HFFc6 (cell line): ENCODE data around the gene SORCS2. TPM values are rescaled to one million over a fixed set of nuclear protein-coding genes. Genes with fewer than 3 reads are reported as not detected.

Experiments used
- DNase-seq: peaks from one replicate; pipeline ENCODE4 v3.0.0-alpha.2; 2018
- H3K27ac Mint-ChIP-seq: 2 replicates; pipeline ENCODE4 v1.8.0; 2020; ENCODE audit warnings: mild to moderate bottlenecking, mixed read lengths
- H3K27me3 Mint-ChIP-seq: 2 replicates; pipeline ENCODE4 v1.8.0; 2021; ENCODE audit warnings: mild to moderate bottlenecking, moderate library complexity, mixed read lengths; ENCODE audit not compliant: insufficient read depth
- H3K36me3 Mint-ChIP-seq: 2 replicates; pipeline ENCODE4 v1.8.0; 2021; ENCODE audit warnings: low read depth, mixed read lengths
- H3K4me1 Mint-ChIP-seq: 2 replicates; pipeline ENCODE4 v1.8.0; 2020; ENCODE audit warnings: low read depth, mixed read lengths
- H3K4me3 Mint-ChIP-seq: 2 replicates; pipeline ENCODE4 v1.8.0; 2020; ENCODE audit warnings: mild to moderate bottlenecking, moderate library complexity, mixed read lengths
- H3K9me3 Mint-ChIP-seq: 2 replicates; pipeline ENCODE4 v1.8.0; 2020; ENCODE audit warnings: mild to moderate bottlenecking, mixed read lengths
- total RNA-seq, 6 experiments: library from RNA; stranded (reverse); fragmentation: NEBNext Ultra II Directional; extraction: Animal tissue kit (Norgen Biotek cat#: 25700); gene quantifications; 2 replicates in 1 of 6; 3 replicates in 5 of 6; pipeline ENCODE4 v1.2.3, GENCODE V29; 2021
- TF ChIP-seq, protein P1 (sequence below): fragments of 200-600 bp; sonication (generic); IDR thresholded peaks from 2 replicates; pipeline ENCODE4 v1.5.0; 2021; ENCODE audit warnings: antibody characterized with exemption, mild to moderate bottlenecking

SORCS2 gene
- total RNA-seq, 6 experiments from 2014 or later, result 0.05 to 0.15 (median 0.12) TPM; not detected in 3

DNA sequence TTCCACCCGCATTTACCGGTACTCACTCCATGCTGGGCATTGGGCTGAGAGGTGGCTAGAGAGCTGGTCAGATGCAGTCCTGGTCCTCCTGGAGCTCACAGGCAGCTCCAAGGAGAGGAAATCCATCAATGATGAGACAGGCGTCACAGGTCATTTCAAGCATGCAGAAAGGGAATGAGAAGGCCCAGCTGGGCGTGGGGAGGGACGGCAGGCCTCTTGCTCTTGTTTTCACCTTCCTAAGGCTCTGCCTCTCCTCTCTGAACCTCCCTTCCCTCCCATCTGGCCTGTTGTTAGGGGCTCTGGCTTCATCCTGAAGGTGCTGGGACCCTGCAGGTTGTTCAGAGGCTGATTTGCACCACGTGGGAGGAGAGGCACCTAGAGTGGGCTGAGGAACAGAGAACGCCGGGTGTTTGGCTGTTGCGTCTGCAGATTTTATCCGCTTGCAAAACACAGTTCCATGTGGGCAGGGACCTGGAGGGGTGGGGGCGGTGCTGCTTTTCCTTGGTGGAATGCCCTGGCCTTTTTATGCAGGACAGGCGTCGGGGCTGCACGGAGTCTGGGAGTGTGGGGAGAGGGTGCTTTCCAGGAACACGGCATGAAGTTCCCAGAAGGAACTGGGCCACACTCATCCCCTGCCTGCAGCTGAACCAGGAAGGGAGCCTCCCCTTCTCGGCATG is 323.9 kb downstream of the SORCS2 start:
- TF ChIP-seq, protein P1, sequence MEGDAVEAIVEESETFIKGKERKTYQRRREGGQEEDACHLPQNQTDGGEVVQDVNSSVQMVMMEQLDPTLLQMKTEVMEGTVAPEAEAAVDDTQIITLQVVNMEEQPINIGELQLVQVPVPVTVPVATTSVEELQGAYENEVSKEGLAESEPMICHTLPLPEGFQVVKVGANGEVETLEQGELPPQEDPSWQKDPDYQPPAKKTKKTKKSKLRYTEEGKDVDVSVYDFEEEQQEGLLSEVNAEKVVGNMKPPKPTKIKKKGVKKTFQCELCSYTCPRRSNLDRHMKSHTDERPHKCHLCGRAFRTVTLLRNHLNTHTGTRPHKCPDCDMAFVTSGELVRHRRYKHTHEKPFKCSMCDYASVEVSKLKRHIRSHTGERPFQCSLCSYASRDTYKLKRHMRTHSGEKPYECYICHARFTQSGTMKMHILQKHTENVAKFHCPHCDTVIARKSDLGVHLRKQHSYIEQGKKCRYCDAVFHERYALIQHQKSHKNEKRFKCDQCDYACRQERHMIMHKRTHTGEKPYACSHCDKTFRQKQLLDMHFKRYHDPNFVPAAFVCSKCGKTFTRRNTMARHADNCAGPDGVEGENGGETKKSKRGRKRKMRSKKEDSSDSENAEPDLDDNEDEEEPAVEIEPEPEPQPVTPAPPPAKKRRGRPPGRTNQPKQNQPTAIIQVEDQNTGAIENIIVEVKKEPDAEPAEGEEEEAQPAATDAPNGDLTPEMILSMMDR, result no peak
- H3K27ac Mint-ChIP-seq, result no peak overlapping the region
- H3K27me3 Mint-ChIP-seq, result peaks cover 42% of the 10 kb centered on the region
- no peaks in the 10 kb centered on the region for H3K36me3 Mint-ChIP-seq
- no peak overlapping the region for H3K4me3 Mint-ChIP-seq
- no peaks in the 10 kb centered on the region for H3K9me3 Mint-ChIP-seq
- no peak for DNase-seq
- H3K4me1 Mint-ChIP-seq, result peaks cover 10% of the 10 kb centered on the region

DNA sequence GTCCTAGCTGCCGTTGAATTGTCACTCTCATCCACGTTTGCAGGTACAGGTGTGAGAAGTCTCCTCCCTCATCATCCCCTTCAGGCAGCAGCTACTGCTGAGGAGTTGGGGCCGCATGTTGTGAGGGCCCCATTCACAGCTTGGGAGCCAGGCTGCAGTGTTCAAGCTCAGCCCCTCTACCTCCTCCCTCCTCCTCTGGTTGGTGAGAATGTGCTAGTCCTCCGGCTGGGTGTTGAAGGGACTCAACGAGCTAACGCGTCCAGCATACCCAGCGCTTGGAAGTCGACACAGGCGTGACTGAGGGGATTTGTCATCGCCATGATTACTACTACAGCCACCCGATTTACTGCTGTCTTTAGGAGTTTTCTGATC is 324.4 kb downstream of the SORCS2 start:
- peaks cover 10% of the 10 kb centered on the region for H3K4me1 Mint-ChIP-seq
- TF ChIP-seq, protein P1, result no peak
- no peak for DNase-seq
- H3K36me3 Mint-ChIP-seq, result no peaks in the 10 kb centered on the region
- H3K27ac Mint-ChIP-seq, result no peak overlapping the region
- H3K27me3 Mint-ChIP-seq, result peaks cover 41% of the 10 kb centered on the region
- no peaks in the 10 kb centered on the region for H3K9me3 Mint-ChIP-seq
- no peak overlapping the region for H3K4me3 Mint-ChIP-seq

DNA sequence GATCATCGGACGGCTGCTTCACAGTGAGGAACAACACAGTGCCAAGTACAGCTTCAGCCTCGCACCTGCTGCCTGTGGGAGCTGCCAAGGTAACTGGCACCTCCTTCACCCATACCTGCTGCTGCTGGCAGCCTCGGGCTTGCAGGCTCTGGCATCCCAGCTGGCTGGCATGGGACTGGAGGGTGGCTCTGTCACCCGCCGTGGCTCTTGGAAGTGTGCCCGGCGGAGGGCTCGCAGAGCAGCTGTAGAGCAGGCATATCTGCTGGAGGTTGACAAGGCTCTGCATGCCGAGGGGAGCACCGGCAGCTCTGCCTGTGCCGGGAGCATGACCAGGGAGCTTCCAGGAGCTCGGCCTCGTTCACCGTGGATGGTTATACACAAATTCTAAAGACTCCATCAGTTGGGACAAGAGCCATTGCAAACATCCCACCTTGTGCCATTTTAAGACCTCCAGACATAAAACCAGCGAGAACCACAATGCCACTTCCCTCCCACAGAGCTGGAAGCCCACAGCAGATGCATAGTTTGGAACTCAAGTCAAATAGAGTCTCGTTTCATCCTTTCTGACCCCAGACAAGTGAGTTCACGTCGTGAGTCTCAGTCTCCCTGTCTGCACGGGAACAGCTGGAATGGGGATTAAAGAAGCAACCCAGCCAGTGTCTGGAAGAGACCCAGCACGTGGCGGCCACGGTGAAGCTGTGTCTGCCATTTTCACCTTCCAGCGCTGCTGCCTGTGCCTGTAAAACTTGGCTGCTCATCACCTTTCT is 326.7 kb downstream of the SORCS2 start:
- no peak for DNase-seq
- Mint-ChIP-seq H3K27me3 (peaks cover 51% of the 10 kb centered on the region), H3K4me3 (no peak overlapping the region), H3K36me3 (no peaks in the 10 kb centered on the region), H3K4me1 (peaks cover 3% of the 10 kb centered on the region), H3K27ac (no peak overlapping the region), H3K9me3 (no peaks in the 10 kb centered on the region)
- TF ChIP-seq, protein P1, result no peak

DNA sequence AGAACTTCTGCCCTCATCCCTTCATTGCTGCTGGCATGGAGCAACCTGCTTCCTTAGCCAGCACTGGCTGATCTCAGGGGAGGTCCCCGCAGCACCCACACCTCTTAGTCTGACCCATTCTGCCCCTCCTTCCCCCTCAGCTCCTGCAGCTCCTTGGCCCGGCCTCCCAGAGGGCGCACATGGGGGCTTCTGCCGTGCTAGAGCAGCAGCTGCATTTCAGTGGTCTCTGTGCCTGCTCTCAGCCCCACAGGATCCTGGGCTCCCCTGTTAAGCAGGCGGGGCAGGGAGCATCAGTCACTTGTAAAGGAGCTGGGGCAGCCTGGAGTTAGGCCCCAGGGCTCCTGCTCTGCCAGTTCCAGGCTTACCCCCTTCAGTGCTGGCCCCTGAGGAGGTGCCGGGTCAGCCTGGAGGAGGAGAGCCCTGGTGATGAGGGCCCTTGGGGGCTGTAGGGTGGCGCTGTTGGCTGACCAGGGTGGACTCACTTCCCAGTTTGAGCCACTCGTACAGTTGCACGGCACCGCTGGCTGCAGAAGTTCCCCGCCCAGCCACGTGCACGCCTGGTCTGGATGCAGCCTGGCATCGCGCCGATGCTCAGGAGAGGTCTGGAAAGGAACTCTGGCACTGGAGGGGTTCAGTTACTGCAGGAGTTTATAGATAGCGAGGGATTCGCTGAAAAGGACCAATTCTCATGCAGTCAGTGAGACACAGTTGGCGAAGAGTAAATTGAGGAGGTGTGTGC is 327.5 kb downstream of the SORCS2 start:
- Mint-ChIP-seq H3K9me3 (no peaks in the 10 kb centered on the region), H3K4me1 (no peaks in the 10 kb centered on the region), H3K36me3 (no peaks in the 10 kb centered on the region), H3K27me3 (peaks cover 56% of the 10 kb centered on the region), H3K4me3 (no peak overlapping the region), H3K27ac (no peak overlapping the region)
- no peak for DNase-seq
- TF ChIP-seq, protein P1, result no peak; the same call in 1 of the 2 replicates

DNA sequence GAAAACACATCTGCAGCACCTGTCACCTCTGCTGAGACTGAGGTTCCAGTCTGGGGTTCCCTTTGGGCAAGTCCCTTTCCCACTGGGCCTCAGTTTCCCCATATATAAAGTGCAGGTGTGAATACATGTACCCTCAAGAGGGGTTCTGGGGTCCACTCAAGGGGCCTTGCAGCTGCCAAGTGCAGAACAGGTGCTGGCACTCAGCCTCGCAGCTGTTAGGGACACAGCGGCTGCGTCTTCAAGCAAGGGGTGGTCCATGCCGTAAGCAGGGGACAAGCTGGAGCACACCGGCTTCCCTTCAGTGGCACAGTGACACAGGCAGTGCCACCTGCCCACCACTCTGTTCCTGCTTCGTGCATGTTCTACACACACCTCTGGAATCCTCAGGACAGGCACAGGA is 329.3 kb downstream of the SORCS2 start:
- TF ChIP-seq, protein P1, result no peak
- peaks cover 53% of the 10 kb centered on the region for H3K27me3 Mint-ChIP-seq
- DNase-seq, result no peak
- no peaks in the 10 kb centered on the region for H3K9me3 Mint-ChIP-seq
- H3K4me1 Mint-ChIP-seq, result no peaks in the 10 kb centered on the region
- no peaks in the 10 kb centered on the region for H3K36me3 Mint-ChIP-seq
- H3K27ac Mint-ChIP-seq, result no peak overlapping the region
- H3K4me3 Mint-ChIP-seq, result no peak overlapping the region
